G401.6 (cell line): ENCODE measurements around the gene GAGE12H.
"Not testable (repeated sequence)": the region's sequence is repeated elsewhere in the genome, so short reads cannot be mapped to it uniquely, and the experiment has no call there.

Source experiments
- FAIRE-seq: peaks from 2 replicates; lab custom pipeline; 2012; peaks lifted over from hg19 to GRCh38; lab: Jason Lieb, UNC

GAGE12H gene

DNA sequence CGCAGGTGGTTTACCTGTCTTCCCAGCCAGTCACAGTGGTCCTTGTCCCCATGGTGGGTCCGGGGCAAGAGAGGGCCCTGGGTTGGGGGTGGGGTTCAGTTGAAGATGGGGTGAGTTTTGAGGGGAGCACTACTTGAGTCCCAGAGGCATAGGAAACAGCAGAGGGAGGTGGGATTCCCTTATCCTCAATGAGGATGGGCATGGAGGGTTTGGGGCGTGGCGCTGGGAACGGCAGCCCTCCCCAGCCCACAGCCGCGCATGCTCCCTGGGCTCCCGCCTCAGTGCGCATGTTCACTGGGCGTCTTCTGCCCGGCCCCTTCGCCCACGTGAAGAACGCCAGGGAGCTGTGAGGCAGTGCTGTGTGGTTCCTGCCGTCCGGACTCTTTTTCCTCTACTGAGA lies at the start of gene GAGE12H:
Gene GAGE12H, plus strand, starts transcription at position 301 of the 400 bp plus-strand sequence. CDS start 1,155 bp downstream, outside the sequence.
- not testable (repeated sequence) for FAIRE-seq

DNA sequence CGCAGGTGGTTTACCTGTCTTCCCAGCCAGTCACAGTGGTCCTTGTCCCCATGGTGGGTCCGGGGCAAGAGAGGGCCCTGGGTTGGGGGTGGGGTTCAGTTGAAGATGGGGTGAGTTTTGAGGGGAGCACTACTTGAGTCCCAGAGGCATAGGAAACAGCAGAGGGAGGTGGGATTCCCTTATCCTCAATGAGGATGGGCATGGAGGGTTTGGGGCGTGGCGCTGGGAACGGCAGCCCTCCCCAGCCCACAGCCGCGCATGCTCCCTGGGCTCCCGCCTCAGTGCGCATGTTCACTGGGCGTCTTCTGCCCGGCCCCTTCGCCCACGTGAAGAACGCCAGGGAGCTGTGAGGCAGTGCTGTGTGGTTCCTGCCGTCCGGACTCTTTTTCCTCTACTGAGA lies 47.9 kb upstream of the GAGE12H start, which contains the start of gene GAGE12C:
Gene GAGE12C, plus strand, starts transcription at position 301 of the 400 bp plus-strand sequence. CDS start 1,155 bp downstream, outside the sequence.
- not testable (repeated sequence) for FAIRE-seq

DNA sequence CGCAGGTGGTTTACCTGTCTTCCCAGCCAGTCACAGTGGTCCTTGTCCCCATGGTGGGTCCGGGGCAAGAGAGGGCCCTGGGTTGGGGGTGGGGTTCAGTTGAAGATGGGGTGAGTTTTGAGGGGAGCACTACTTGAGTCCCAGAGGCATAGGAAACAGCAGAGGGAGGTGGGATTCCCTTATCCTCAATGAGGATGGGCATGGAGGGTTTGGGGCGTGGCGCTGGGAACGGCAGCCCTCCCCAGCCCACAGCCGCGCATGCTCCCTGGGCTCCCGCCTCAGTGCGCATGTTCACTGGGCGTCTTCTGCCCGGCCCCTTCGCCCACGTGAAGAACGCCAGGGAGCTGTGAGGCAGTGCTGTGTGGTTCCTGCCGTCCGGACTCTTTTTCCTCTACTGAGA lies 38.3 kb upstream of the GAGE12H start, which contains the start of gene GAGE12D:
Gene GAGE12D, plus strand, starts transcription at position 301 of the 400 bp plus-strand sequence. CDS start 1,155 bp downstream, outside the sequence.
- FAIRE-seq, result not testable (repeated sequence)

DNA sequence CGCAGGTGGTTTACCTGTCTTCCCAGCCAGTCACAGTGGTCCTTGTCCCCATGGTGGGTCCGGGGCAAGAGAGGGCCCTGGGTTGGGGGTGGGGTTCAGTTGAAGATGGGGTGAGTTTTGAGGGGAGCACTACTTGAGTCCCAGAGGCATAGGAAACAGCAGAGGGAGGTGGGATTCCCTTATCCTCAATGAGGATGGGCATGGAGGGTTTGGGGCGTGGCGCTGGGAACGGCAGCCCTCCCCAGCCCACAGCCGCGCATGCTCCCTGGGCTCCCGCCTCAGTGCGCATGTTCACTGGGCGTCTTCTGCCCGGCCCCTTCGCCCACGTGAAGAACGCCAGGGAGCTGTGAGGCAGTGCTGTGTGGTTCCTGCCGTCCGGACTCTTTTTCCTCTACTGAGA lies 28.8 kb upstream of the GAGE12H start, which contains the start of gene GAGE12E:
Gene GAGE12E, plus strand, starts transcription at position 301 of the 400 bp plus-strand sequence. CDS start 1,155 bp downstream, outside the sequence.
- not testable (repeated sequence) for FAIRE-seq

GRCh38 chrX:49560542-49560941 lies 19.2 kb upstream of the GAGE12H start, which contains the start of gene GAGE12F:
Gene GAGE12F, plus strand, starts transcription at chrX:49560842. Its CDS starts 1,155 bp downstream, at chrX:49561997.
- FAIRE-seq, result not testable (repeated sequence)

GRCh38 chrX:49568728-49569127 lies 11.0 kb upstream of the GAGE12H start:
- not testable (repeated sequence) for FAIRE-seq

DNA sequence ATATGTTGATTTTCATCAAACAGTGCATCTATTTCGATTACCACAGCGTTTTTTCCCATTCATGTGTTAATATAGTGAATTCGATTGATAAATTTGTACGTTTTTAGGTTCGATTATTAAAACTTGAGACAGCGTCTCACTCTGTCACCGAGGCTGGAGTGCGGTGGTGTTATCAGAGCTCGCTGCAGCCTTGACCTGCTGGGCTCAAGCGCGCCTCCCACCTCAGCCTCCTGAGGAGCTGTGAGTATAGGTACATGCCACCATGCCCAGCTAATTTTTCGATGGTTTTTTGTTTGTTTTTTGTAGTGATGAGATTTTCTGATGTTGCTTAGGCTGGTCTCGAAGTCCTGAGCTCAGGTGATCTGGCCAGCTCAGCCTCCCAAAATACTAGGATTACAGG lies 10.6 kb upstream of the GAGE12H start:
- not testable (repeated sequence) for FAIRE-seq

GRCh38 chrX:49570100-49570499 lies 9.6 kb upstream of the GAGE12H start, which contains the start of gene GAGE12G:
Gene GAGE12G, plus strand, starts transcription at chrX:49570400. Its CDS starts 1,155 bp downstream, at chrX:49571555.
- FAIRE-seq, result not testable (repeated sequence)

DNA sequence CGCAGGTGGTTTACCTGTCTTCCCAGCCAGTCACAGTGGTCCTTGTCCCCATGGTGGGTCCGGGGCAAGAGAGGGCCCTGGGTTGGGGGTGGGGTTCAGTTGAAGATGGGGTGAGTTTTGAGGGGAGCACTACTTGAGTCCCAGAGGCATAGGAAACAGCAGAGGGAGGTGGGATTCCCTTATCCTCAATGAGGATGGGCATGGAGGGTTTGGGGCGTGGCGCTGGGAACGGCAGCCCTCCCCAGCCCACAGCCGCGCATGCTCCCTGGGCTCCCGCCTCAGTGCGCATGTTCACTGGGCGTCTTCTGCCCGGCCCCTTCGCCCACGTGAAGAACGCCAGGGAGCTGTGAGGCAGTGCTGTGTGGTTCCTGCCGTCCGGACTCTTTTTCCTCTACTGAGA lies 9.4 kb downstream of the GAGE12H start, which contains the start of gene GAGE2A:
Gene GAGE2A, plus strand, starts transcription at position 301 of the 400 bp plus-strand sequence. CDS start 1,155 bp downstream, outside the sequence.
- not testable (repeated sequence) for FAIRE-seq

GRCh38 chrX:49589769-49590478 lies 10.2 kb downstream of the GAGE12H start:
- FAIRE-seq, result not testable (repeated sequence)

- not testable (repeated sequence) for FAIRE-seq
These were observed 10.7 kb downstream of the GAGE12H start for GRCh38 chrX:49590488-49590887.

GRCh38 chrX:49598720-49599119 lies 19.0 kb downstream of the GAGE12H start, which contains the start of gene GAGE1:
Gene GAGE1, plus strand, starts transcription at chrX:49599020. Its CDS starts 1,155 bp downstream, at chrX:49600175.
- FAIRE-seq, result not testable (repeated sequence)

- FAIRE-seq, result no peak
These were observed 31.1 kb downstream of the GAGE12H start for GRCh38 chrX:49610718-49611310.

DNA sequence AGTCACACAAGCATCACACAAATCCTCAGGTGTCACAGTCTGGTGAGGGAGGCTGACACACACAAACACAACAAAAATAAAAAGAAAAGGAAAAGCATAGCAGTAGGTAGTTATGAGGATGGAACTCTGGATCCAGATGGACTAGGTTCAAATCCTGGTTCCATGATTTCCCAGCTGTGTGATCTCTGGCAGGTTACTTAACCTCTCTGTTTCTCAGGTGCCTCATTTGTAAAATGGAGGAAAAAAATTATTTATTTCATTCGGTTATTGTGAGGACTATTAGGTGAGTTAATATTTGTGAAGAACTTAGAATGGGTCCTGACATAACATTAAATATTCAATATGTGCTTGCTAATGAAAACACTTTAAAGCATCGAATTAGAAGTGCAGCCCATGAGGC lies 38.8 kb downstream of the GAGE12H start:
- no peak for FAIRE-seq

DNA sequence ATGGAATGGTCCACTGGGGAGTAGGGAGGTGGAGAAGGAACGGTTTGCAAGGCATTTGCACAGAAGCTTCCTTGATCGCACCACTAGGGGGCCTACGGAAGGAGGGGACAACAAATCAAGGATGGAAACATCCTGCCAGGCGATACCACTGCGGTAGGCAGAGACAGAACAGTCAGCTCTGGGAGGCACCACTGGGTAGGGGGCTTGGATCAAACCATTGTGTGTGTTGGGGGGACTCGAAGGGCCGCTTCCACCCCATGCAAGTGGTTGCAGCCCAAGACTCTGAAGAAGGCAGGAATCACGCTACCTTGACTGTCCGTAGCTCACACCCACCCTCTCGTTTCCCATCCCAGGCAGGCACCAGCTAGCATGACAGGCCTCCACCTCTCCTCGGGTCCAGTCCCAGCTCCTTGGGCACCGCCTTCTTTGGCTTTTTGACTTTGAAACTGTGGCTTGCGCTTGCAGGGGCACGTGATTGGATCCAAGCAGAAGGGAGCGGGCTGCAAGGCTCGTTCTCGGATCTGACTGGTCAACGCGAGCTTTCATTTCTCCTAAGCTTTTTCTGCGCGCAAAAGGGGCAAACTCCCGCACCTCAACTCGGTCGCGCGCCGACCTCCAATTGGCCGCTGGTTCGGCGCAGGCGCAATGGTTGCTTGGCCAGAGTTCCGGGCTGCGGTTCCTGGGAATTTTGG lies 47.5 kb downstream of the GAGE12H start:
- FAIRE-seq, result no peak
